HUDEP-2 (cell line): ENCODE data around the gene OR13F1.
"Not testable (repeated sequence)": the region's sequence is repeated elsewhere in the genome, so short reads cannot be mapped to it uniquely, and the experiment has no call there.

ENCODE experiments used
- DNase-seq, 76 experiments: peaks; one replicate each; lab custom pipeline; 2025; ENCODE audit not compliant: unreplicated experiment in 76 of 76; lab: John Stamatoyannopoulos, UW

The OR13F1 gene

GRCh38 chr9:104503963-104504362 is at the start of gene OR13F1:
OR13F1 (plus strand) TSS chr9:104504263; CDS start chr9:104504263, 0 bp downstream.
- no peak for DNase-seq

GRCh38 chr9:104456831-104457230 is 47.2 kb upstream of the OR13F1 start:
- DNase-seq = peak in 14 of 76 experiments; percentile 0 to 40 (median 18)

GRCh38 chr9:104463864-104464263 is 40.2 kb upstream of the OR13F1 start:
- no peak for DNase-seq

GRCh38 chr9:104468261-104468660 is 35.8 kb upstream of the OR13F1 start:
- no peak for DNase-seq

- DNase-seq = no peak
Measured at GRCh38 chr9:104482921-104483570, 21.0 kb upstream of the OR13F1 start.

GRCh38 chr9:104485014-104485413 is 19.0 kb upstream of the OR13F1 start:
- DNase-seq = no peak

GRCh38 chr9:104494808-104495207 is 9.3 kb upstream of the OR13F1 start:
- no peak for DNase-seq

GRCh38 chr9:104503440-104503839 is 623 bp upstream of the OR13F1 start:
- DNase-seq = no peak

- no peak for DNase-seq
Measured at GRCh38 chr9:104506565-104506964, 2.5 kb downstream of the OR13F1 start.

- DNase-seq = no peak
Measured at GRCh38 chr9:104514901-104515300, 10.8 kb downstream of the OR13F1 start.

- DNase-seq = not testable (repeated sequence)
Measured at GRCh38 chr9:104520241-104520640, 16.2 kb downstream of the OR13F1 start.

GRCh38 chr9:104527109-104527508 is 23.0 kb downstream of the OR13F1 start, which contains the start of gene OR13C4:
OR13C4 (minus strand) TSS chr9:104527209; CDS start chr9:104527209, 0 bp downstream.
- no peak for DNase-seq

- no peak for DNase-seq
Measured at GRCh38 chr9:104536756-104537155, 32.7 kb downstream of the OR13F1 start, which contains the start of gene OR13C3. OR13C3 (minus strand) TSS chr9:104536856; CDS start chr9:104536723, 133 bp downstream.

GRCh38 chr9:104539275-104539674 is 35.2 kb downstream of the OR13F1 start:
- DNase-seq = no peak

GRCh38 chr9:104544644-104545043 is 40.6 kb downstream of the OR13F1 start:
- no peak for DNase-seq

GRCh38 chr9:104553261-104553660 is 49.2 kb downstream of the OR13F1 start:
- no peak for DNase-seq
